NCI-H82 treated with DMSO at 0.1 percent for 48 hours (cell line): Measurements from ENCODE around the gene CNBP.
"Not testable (repeated sequence)": the region's sequence is repeated elsewhere in the genome, so short reads cannot be mapped to it uniquely, and the experiment has no call there.

Source experiments
- DNase-seq: peaks from one replicate; lab custom pipeline; 2025; ENCODE audit not compliant: unreplicated experiment; lab: John Stamatoyannopoulos, UW

Gene CNBP

GRCh38 chr3:129183569-129184395 lies at the start of gene CNBP:
Gene CNBP (minus strand): TSS chr3:129183896. CDS start chr3:129171757, 12,139 bp downstream.
- DNase-seq = peak; percentile 84

DNA sequence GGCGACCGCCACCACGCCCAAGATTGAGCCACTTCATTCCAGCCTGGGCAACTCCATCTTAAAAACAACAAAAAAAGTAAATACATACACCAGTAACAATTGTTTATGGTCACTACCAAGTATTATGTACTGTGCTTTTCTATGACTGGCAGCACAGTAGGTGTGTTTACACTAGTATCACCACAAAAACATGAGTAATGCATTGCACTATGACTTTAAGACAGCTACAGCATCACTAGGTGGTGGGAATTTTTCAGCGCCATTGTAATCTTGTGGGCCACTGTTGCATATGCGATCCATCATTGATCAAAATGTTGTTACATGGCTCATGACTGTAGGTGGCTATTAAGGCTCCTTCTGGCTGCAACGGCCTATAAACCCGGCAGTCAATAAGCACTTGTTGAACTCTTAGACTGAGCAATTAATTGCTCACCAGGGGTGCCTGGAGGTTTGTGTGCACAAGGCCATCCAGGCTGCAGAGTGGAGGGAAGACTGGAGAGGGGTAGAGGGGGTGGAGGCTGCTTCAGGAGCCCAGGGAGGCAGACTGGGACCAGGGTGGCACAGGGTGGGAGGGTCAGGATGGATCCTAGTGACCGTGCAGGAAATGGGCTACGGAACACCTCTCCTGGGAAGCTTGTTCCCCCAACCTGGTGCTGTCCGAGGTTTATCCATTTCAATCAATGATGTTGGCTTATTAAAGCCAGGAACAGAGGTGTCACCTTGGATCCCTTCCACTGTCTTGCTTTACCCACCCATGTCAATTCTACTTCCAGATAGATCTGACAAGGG lies 47.8 kb upstream of the CNBP start:
- DNase-seq = no peak

- no peak for DNase-seq
These were observed 46.8 kb upstream of the CNBP start for GRCh38 chr3:129230311-129231019.

DNA sequence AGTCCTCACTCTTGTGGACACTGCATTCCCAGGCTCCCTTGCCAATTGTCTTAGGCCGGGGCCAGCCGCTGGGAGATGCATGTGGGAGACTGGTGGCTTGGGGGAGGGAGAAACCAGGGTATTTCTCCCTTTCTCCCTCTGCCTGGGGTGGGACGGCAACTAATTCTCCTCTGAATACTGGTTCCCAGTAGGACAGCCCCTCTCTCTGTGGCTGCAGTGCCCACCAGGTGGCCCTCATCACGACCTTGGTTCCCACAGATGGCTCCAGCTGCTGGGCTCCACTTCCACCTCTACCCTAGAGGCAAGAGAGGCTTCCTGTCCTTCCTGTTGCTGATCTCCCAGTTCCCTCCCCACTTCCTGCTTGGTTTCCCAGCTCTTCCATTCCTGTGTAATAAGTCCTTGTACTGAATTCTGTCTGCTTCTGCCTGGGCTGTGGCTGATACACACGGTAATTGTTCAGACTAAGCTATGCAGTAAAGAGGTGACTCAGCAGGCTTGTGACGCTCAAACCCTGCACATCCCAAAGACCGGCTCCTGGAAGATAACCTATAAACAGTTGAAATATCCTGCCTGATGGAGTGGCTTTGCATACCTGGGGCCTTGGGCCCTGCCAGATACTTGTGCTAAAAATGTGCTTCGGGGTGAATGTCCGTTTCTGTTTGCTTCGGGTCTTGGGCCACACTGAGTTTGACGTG lies 45.3 kb upstream of the CNBP start:
- no peak for DNase-seq

DNA sequence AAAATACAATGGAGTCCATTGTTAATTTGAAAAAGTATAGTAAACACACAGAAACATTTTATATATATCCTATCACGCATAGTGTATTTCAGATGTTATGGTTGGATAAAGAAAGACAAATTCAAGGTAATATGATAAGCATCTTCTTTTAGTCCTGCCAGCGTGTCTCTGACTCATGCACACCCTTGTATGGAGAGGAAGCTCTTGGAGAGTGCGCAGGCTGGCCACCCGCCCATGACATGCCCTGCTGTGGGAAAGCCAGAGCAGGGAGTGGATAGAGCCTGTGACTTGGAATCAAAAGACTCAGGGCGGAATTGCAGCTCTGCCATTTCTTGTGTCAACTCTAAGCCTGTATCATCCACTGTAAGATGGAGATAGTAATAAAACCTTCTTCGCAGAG lies 42.7 kb upstream of the CNBP start:
- DNase-seq = no peak

DNA sequence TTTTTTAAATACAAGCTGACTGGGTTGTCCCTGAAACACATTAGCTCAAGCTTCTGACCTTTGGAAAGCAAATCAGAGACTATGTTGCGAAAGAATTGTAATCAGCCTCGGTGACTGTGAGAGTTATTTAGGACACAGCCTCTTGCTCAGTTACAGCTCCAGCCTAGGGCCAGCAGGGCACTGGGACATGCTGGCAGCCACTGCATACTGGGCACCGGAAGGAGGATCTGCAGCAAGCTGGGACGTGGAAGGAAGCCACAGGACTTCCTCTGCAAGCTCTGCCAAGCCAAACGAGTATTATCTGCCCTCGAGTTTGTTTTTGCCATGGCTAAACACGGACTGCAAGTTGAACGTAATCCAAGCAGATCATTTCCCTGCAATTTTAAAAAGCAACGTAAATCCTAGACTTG lies 41.3 kb upstream of the CNBP start:
- DNase-seq = no peak

- not testable (repeated sequence) for DNase-seq
These were observed 40.7 kb upstream of the CNBP start for GRCh38 chr3:129224387-129224786.

DNA sequence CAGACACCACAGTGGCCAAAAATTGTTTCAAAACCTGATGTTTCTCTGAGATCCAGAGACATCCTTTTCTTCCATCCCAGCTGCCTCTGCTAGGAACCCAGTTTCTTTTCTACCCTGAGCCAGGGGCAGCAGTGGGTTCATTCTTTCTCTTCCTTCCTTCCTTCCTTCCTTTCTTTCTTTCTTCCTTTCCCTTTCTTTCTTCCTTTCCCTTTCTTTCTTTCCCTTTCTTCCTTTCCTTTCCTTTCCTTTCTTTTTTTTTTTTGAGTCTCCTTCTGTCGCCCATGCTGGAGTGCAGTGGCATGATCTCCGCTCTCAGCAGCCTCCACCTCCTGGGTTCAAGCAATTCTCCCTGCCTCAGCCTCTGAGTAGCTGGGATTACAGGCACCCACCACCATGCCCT lies 35.0 kb upstream of the CNBP start:
- DNase-seq = no peak

DNA sequence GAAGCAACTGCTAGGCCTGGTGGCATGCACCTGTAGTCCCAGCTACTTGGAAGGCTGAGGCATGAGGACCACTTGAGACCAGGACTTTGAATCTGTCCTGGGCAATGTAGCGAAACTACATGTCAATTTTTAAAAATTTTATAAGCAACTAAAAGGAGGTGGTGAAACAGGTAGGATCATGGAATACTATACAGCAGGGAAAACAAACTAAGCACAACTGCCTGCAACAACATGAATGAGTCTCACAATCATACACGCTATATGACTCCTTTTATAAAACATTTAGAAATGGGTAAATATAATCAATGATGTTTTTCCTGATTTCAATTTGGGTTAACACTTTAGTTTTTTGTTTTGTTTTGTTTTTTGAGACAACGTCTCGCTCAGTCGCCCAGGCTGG lies 29.5 kb upstream of the CNBP start:
- no peak for DNase-seq

GRCh38 chr3:129211772-129212171 lies 28.1 kb upstream of the CNBP start:
- no peak for DNase-seq

DNA sequence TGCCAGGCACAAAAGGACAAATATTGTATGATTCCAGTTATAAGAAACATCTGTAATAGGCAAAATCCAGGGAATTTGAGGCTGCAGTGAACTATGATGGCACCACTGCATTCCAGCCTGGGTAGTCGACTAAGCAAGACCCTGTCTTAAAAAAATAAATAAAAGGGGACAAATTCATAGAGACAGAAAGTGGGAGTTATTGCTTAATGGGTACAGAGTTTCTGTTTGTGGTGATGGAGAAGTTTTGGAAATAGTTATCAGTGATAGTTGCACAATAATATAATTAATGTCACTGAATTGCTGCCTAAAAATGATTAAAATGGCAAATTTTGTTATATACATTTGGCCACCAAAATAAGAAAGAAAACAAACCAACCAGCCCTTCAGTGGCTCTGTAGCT lies 27.6 kb upstream of the CNBP start:
- DNase-seq = no peak

DNA sequence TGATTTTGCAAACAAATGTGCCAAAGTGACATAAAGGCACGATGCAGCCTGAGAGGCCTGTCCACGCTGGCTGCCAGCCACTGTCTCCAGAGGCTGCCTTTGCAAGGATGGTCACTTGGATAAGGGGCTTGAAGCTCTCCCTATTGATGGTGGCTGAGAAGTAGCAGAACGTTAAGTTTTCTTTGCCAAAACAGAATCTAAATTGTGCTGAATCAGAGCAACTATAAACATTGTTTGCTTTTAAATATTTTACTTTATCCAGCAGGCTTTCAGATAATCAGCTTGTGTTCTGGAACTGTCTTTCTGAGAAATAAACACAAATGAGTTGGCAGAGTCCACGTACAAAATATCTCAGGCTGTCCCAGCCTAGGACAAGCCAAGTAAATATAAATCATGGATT lies 23.8 kb upstream of the CNBP start:
- DNase-seq = no peak

- no peak for DNase-seq
These were observed 21.6 kb upstream of the CNBP start for GRCh38 chr3:129205109-129205832.

GRCh38 chr3:129204473-129204872 lies 20.8 kb upstream of the CNBP start:
- DNase-seq = no peak

- DNase-seq = no peak
These were observed 15.7 kb upstream of the CNBP start for GRCh38 chr3:129199366-129199765.

GRCh38 chr3:129197321-129197720 lies 13.6 kb upstream of the CNBP start:
- DNase-seq = no peak

- DNase-seq = no peak
These were observed 12.9 kb upstream of the CNBP start for GRCh38 chr3:129196601-129197000.

GRCh38 chr3:129195731-129196256 lies 12.1 kb upstream of the CNBP start:
- no peak for DNase-seq

GRCh38 chr3:129189793-129190192 lies 6.1 kb upstream of the CNBP start:
- not testable (repeated sequence) for DNase-seq

- DNase-seq = no peak
These were observed 4.2 kb upstream of the CNBP start for GRCh38 chr3:129187857-129188256.
